Left ventricle myocardium inferior (tissue), 1 donor: ENCODE measurements around the gene ENHO. TPM values are rescaled to one million over a fixed set of nuclear protein-coding genes. Genes with fewer than 3 reads are reported as not detected.
"Not testable (repeated sequence)": the region's sequence is repeated elsewhere in the genome, so short reads cannot be mapped to it uniquely, and the experiment has no call there.

ENCODE experiments used
- DNase-seq: peaks from one replicate; pipeline ENCODE4 v3.0.0-alpha.2; 2020
- H3K27ac ChIP-seq: fragments of 200-600 bp; replicated peaks from 2 replicates; pipeline ENCODE4 v1.8.0; 2021
- H3K27me3 ChIP-seq: fragments of 200-600 bp; 2 replicates; pipeline ENCODE4 v1.8.0; 2021; ENCODE audit warnings: low read depth
- H3K36me3 ChIP-seq: fragments of 200-600 bp; 2 replicates; pipeline ENCODE4 v1.8.0; 2021
- H3K4me1 ChIP-seq: fragments of 200-600 bp; 2 replicates; pipeline ENCODE4 v1.8.0; 2021
- H3K4me3 ChIP-seq: fragments of 200-600 bp; 2 replicates; pipeline ENCODE4 v1.8.0; 2021; ENCODE audit warnings: mild to moderate bottlenecking, moderate library complexity
- H3K9me3 ChIP-seq: fragments of 200-600 bp; replicated peaks from 2 replicates; pipeline ENCODE4 v1.8.0; 2021
- CTCF ChIP-seq: fragments of 200-600 bp; IDR thresholded peaks from 2 replicates; pipeline ENCODE4 v1.8.0; 2021; ENCODE audit warnings: antibody characterized with exemption, mild to moderate bottlenecking, borderline replicate concordance
- intact Hi-C: fragments of 100-400 bp; cut with micrococcal nuclease; formaldehyde crosslinking; loops from one replicate; pipeline ENCODE4 v1.11.0; 2022
- total RNA-seq: library from RNA; stranded (reverse); fragmentation: NEBNext Ultra II Directional; extraction: Animal tissue kit (Norgen Biotek cat#: 25700); gene quantifications from one replicate; pipeline ENCODE4 v1.2.1, GENCODE V29; 2021
- donor health status: DM: no; HTN: yes; CAD: no; lungs with severe emphysema.

Gene ENHO
- total RNA-seq, 1 donor from 2014 or later, result not detected

GRCh38 chr9:34486572-34486971, 36.2 kb downstream of the ENHO start:
- intact Hi-C loops, result no loop called here
- no peak for TF ChIP-seq CTCF
- no peak for DNase-seq
- no peak overlapping the region for H3K4me3 ChIP-seq
- H3K36me3 ChIP-seq, result no peaks in the 10 kb centered on the region
- H3K27ac ChIP-seq, result no peak overlapping the region
- peaks cover 25% of the 10 kb centered on the region for H3K27me3 ChIP-seq
- H3K4me1 ChIP-seq, result no peaks in the 10 kb centered on the region
- H3K9me3 ChIP-seq, result no peaks in the 10 kb centered on the region

- H3K27me3 ChIP-seq, result peaks cover 21% of the 10 kb centered on the region
- H3K36me3 ChIP-seq, result no peaks in the 10 kb centered on the region
- no peak for DNase-seq
- H3K4me1 ChIP-seq, result no peaks in the 10 kb centered on the region
- no peak overlapping the region for H3K4me3 ChIP-seq
- no peak for TF ChIP-seq CTCF
- H3K9me3 ChIP-seq, result no peaks in the 10 kb centered on the region
- no peak overlapping the region for H3K27ac ChIP-seq
- intact Hi-C loops, result no loop called here
Measured at GRCh38 chr9:34485822-34486221, 37.0 kb downstream of the ENHO start.

DNA sequence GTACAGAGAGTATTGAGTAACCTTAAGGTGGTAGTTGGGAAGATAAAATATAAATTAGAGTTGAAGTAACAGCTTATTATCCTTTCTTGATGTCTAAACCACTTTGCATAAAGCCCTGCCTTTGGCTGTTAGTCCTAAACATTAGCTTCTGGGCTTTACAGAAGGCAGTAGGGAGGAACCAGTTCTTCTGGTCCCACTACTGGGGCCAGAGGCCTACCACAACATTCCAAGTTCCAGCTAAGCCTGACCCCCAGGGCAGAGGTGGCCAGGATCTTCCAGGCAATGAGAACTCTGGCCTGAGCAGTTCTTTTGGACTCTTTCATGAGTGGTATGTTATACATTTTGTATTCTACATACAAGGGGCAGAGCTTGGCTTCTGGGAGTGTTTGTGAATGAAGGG, 38.1 kb downstream of the ENHO start:
- TF ChIP-seq CTCF, result no peak
- no peaks in the 10 kb centered on the region for H3K36me3 ChIP-seq
- H3K9me3 ChIP-seq, result no peaks in the 10 kb centered on the region
- H3K4me3 ChIP-seq, result no peak overlapping the region
- no peaks in the 10 kb centered on the region for H3K4me1 ChIP-seq
- intact Hi-C loops, result no loop called here
- H3K27ac ChIP-seq, result no peak overlapping the region
- no peak for DNase-seq
- H3K27me3 ChIP-seq, result peaks cover 11% of the 10 kb centered on the region

DNA sequence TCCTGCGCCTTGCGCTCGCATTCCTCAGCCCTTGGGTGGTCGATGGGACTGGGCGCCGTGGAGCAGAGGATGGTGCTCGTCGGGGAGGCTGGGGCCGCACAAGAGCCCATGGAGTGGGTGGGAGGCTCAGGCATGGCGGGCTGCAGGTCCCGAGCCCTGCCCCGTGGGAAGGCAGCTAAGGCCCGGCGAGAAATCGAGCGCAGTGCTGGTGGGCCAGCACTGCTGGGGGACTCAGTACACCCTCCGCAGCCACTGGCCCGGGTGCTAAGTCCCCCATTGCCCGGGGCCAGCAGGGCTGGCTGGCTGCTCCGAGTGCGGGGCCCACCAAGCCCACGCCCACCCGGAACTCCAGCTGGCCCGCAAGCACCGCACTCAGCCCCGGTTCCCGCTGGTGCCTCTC, 40.0 kb downstream of the ENHO start:
- DNase-seq, H3K36me3 ChIP-seq, H3K27me3 ChIP-seq, H3K4me1 ChIP-seq, H3K9me3 ChIP-seq, H3K4me3 ChIP-seq, intact Hi-C loops, H3K27ac ChIP-seq: not testable (repeated sequence)

GRCh38 chr9:34481620-34482019, 41.2 kb downstream of the ENHO start:
- H3K4me1 ChIP-seq, H3K27me3 ChIP-seq, H3K27ac ChIP-seq, DNase-seq, H3K9me3 ChIP-seq, H3K36me3 ChIP-seq, H3K4me3 ChIP-seq, intact Hi-C loops: not testable (repeated sequence)

- Histone ChIP-seq H3K36me3 (no peaks in the 10 kb centered on the region), H3K4me1 (no peaks in the 10 kb centered on the region), H3K27ac (no peak overlapping the region), H3K27me3 (no peaks in the 10 kb centered on the region), H3K4me3 (no peak overlapping the region), H3K9me3 (no peaks in the 10 kb centered on the region)
- TF ChIP-seq CTCF, result no peak
- intact Hi-C loops, result no loop called here
- no peak for DNase-seq
Measured at GRCh38 chr9:34479431-34479866, 43.3 kb downstream of the ENHO start.

GRCh38 chr9:34477541-34477940, 45.2 kb downstream of the ENHO start:
- DNase-seq, result no peak
- TF ChIP-seq CTCF, result no peak
- no peak overlapping the region for H3K4me3 ChIP-seq
- H3K27ac ChIP-seq, result no peak overlapping the region
- H3K9me3 ChIP-seq, result no peaks in the 10 kb centered on the region
- no peaks in the 10 kb centered on the region for H3K27me3 ChIP-seq
- H3K4me1 ChIP-seq, result no peaks in the 10 kb centered on the region
- no peaks in the 10 kb centered on the region for H3K36me3 ChIP-seq
- intact Hi-C loops, result no loop called here
